IMR-90 (cell line): ENCODE data around the gene FMC1. TPM values are rescaled to one million over a fixed set of nuclear protein-coding genes. Genes with fewer than 3 reads are reported as not detected.
"Not testable (repeated sequence)": the region's sequence is repeated elsewhere in the genome, so short reads cannot be mapped to it uniquely, and the experiment has no call there.

Source experiments
- ATAC-seq: fragments of 200-7000 bp; cut with Tn5 transposase; 2 replicates; pipeline ENCODE4 v1.9.1; 2020; ENCODE audit warnings: low read depth, mild to moderate bottlenecking, moderate library complexity
- BruUV-seq: library from RNA; stranded (reverse); fragments of 400-500 nt; replicated peaks from 2 replicates; lab custom pipeline; 2021; lab: Mats Ljungman, UMichigan
- CTCF ChIA-PET: fragments of 300-600 bp; formaldehyde crosslinking; extraction: SDS; loops from one replicate; lab custom pipeline; 2021; ENCODE audit warnings: antibody characterized with exemption; lab: Yijun Ruan, JAX
- POLR2A ChIA-PET: fragments of 300-600 bp; sonication (Branson Sonifier 250); formaldehyde crosslinking; loops from one replicate; lab custom pipeline; 2022; ENCODE audit warnings: antibody characterized with exemption; ENCODE audit not compliant: unreplicated experiment; lab: Charles Lee
- DNase-seq: peaks from one replicate; pipeline ENCODE4 v3.0.0; 2013
- H2AFZ ChIP-seq: replicated peaks from 2 replicates; pipeline ENCODE3; 2013; ENCODE audit warnings: low read length, mild to moderate bottlenecking; ENCODE audit not compliant: poor library complexity
- H2AK5ac ChIP-seq: 2 replicates; pipeline ENCODE4 v1.6.1; 2013; ENCODE audit warnings: low read depth, low read length, inconsistent platforms
- H2AK9ac ChIP-seq: replicated peaks from 2 replicates; pipeline ENCODE3; 2013; ENCODE audit warnings: mild to moderate bottlenecking, low read depth, low read length, moderate library complexity; ENCODE audit not compliant: poor library complexity
- H2BK120ac ChIP-seq: 2 replicates; pipeline ENCODE4 v1.6.1; 2013; ENCODE audit warnings: low read depth, low read length, inconsistent platforms
- H2BK15ac ChIP-seq: 3 replicates; pipeline ENCODE4 v1.6.1; 2013; ENCODE audit warnings: low read depth, low read length, inconsistent platforms
- H2BK20ac ChIP-seq: 2 replicates; pipeline ENCODE4 v1.6.1; 2013; ENCODE audit warnings: low read depth, mild to moderate bottlenecking, inconsistent platforms, low read length, moderate library complexity
- H2BK5ac ChIP-seq: 2 replicates; pipeline ENCODE4 v1.6.1; 2013; ENCODE audit warnings: mild to moderate bottlenecking, low read depth, low read length, inconsistent platforms; ENCODE audit not compliant: poor library complexity, severe bottlenecking
- H3K14ac ChIP-seq: replicated peaks from 2 replicates; pipeline ENCODE4 v1.6.1; 2013; ENCODE audit warnings: low read depth, low read length, inconsistent platforms
- H3K18ac ChIP-seq: 2 replicates; pipeline ENCODE4 v1.6.1; 2013; ENCODE audit warnings: low read depth, low read length, control low read depth
- H3K23ac ChIP-seq: 2 replicates; pipeline ENCODE4 v1.6.1; 2013; ENCODE audit warnings: low read depth, low read length, inconsistent platforms
- H3K27ac ChIP-seq: 2 replicates; pipeline ENCODE4 v1.5.1; 2013; ENCODE audit warnings: mild to moderate bottlenecking, control low read depth, low read length; ENCODE audit not compliant: insufficient read depth
- H3K27me3 ChIP-seq: 2 replicates; pipeline ENCODE4 v1.6.1; 2013; ENCODE audit warnings: low read length; ENCODE audit not compliant: control insufficient read depth, insufficient read depth
- H3K36me3 ChIP-seq: 2 replicates; pipeline ENCODE4 v1.6.1; 2013; ENCODE audit warnings: low read length, mixed read lengths; ENCODE audit not compliant: control insufficient read depth, insufficient read depth
- H3K4ac ChIP-seq: 2 replicates; pipeline ENCODE4 v1.6.1; 2013; ENCODE audit warnings: low read depth, low read length, inconsistent platforms
- H3K4me1 ChIP-seq: 2 replicates; pipeline ENCODE4 v1.6.1; 2013; ENCODE audit warnings: low read length, mixed read lengths; ENCODE audit not compliant: control insufficient read depth, insufficient read depth
- H3K4me2 ChIP-seq: 2 replicates; pipeline ENCODE4 v1.6.1; 2013; ENCODE audit warnings: low read depth, mild to moderate bottlenecking, control low read depth, low read length, moderate library complexity
- H3K4me3 ChIP-seq: 2 replicates; pipeline ENCODE4 v1.5.1; 2013; ENCODE audit warnings: low read depth, mild to moderate bottlenecking, control low read depth, low read length, moderate library complexity; ENCODE audit not compliant: insufficient read depth
- H3K56ac ChIP-seq: 2 replicates; pipeline ENCODE4 v1.6.1; 2013; ENCODE audit warnings: low read length, inconsistent platforms; ENCODE audit not compliant: insufficient read depth; ENCODE audit errors: extremely low read depth
- H3K79me1 ChIP-seq, 2 experiments: 2 replicates each; pipeline ENCODE4 v1.6.1; 2013; ENCODE audit warnings: low read length in 2 of 2, inconsistent platforms in 1 of 2, low read depth in 1 of 2
- H3K9ac ChIP-seq: 2 replicates; pipeline ENCODE4 v1.6.1; 2013; ENCODE audit warnings: low read depth, low read length, control low read depth
- H3K9me1 ChIP-seq: 2 replicates; pipeline ENCODE4 v1.6.1; 2013; ENCODE audit warnings: low read length, inconsistent platforms; ENCODE audit not compliant: insufficient read depth
- H3K9me3 ChIP-seq: 2 replicates; pipeline ENCODE4 v1.6.1; 2013; ENCODE audit warnings: low read length; ENCODE audit not compliant: control insufficient read depth, insufficient read depth
- H4K20me1 ChIP-seq: 2 replicates; pipeline ENCODE4 v1.6.1; 2013; ENCODE audit warnings: low read length, inconsistent platforms; ENCODE audit not compliant: insufficient read depth
- H4K5ac ChIP-seq: 2 replicates; pipeline ENCODE4 v1.6.1; 2013; ENCODE audit warnings: mild to moderate bottlenecking, low read depth, low read length, control low read depth
- H4K8ac ChIP-seq, 2 experiments: 2 replicates each; pipeline ENCODE4 v1.6.1; 2013; ENCODE audit warnings: low read depth in 2 of 2, low read length in 2 of 2, control low read depth in 1 of 2, inconsistent platforms in 1 of 2
- H4K91ac ChIP-seq: 2 replicates; pipeline ENCODE4 v1.6.1; 2013; ENCODE audit warnings: low read depth, low read length, inconsistent platforms; ENCODE audit not compliant: insufficient read depth
- WGBS, 2 experiments: methylation state at CpG; one replicate each; pipeline versions ENCODE4 v1.1.5 to v1.1.7; 2013; ENCODE audit warnings: missing lambda C conversion rate in 2 of 2; ENCODE audit not compliant: insufficient read length in 1 of 2; ENCODE audit errors: extremely low coverage in 2 of 2; 5-methylcytosine and 5-hydroxymethylcytosine counted together
- dilution Hi-C: fragments of 300-500 bp; cut with HindIII; formaldehyde crosslinking; loops from one replicate; pipeline ENCODE4 v1.14.3; 2018; ENCODE audit warnings: low sequenced_read_pairs; ENCODE audit not compliant: unreplicated experiment
- in situ Hi-C: fragments of 300-500 bp; cut with MboI; formaldehyde crosslinking; loops from 3 replicates; pipeline ENCODE4 v1.14.3; 2019; ENCODE audit warnings: low sequenced_read_pairs, inconsistent platforms, mixed read lengths
- intact Hi-C: fragments of 100-400 bp; cut with micrococcal nuclease; formaldehyde crosslinking; loops from 2 replicates; pipeline ENCODE4 v1.10.0; 2022
- polyA plus RNA-seq, 3 experiments: library from polyadenylated mRNA; depleted of rRNA; stranded (reverse); fragments of >200 nt; gene quantifications; 2 replicates each; pipeline ENCODE4 v1.2.3, GENCODE V29; 2012; ENCODE audit warnings: low replicate concordance in 1 of 3
- total RNA-seq: library from RNA; depleted of rRNA; stranded (reverse); fragments of >200 nt; gene quantifications from 2 replicates; pipeline ENCODE4 v1.2.3, GENCODE V29; 2012

Gene FMC1
- total and polyA plus RNA-seq, 2 of the 4 experiments (the other 2 are of a cell fraction), result 6.1 to 11.9 TPM

DNA sequence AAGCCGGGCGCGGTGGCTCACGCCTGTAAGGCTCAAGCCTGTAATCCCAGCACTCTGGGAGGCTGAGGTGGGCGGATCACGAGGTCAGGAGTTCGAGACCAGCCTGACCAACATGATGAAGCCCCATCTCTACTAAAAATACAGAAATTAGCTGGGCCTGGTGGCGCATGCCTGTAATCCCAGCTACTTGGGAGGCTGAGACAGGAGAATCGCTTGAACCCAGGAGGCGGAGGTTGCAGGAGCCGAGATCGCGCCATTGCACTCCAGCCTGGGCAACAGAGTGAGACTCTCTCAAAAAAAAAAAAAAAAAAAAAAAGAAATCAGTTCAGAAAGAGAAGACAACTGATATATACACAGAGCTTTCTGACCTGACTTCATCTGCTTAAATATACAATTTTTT lies 7.7 kb upstream of the FMC1 start:
- H3K14ac ChIP-seq, H2BK20ac ChIP-seq, POLR2A ChIA-PET, H3K4ac ChIP-seq, H4K8ac ChIP-seq, H3K27me3 ChIP-seq, H2BK15ac ChIP-seq, H2AK5ac ChIP-seq, H3K9me1 ChIP-seq, H3K9me3 ChIP-seq, H3K79me1 ChIP-seq, H3K27ac ChIP-seq, H2BK5ac ChIP-seq, in situ Hi-C loops, dilution Hi-C loops, H3K36me3 ChIP-seq, BruUV-seq, H3K23ac ChIP-seq, H2AK9ac ChIP-seq, intact Hi-C loops, ATAC-seq, H4K91ac ChIP-seq, H2AFZ ChIP-seq, H3K4me3 ChIP-seq, H3K4me2 ChIP-seq, H3K56ac ChIP-seq, H2BK120ac ChIP-seq, H3K9ac ChIP-seq, DNase-seq, CTCF ChIA-PET, H4K5ac ChIP-seq, H4K20me1 ChIP-seq, H3K18ac ChIP-seq, H3K4me1 ChIP-seq: not testable (repeated sequence)
- WGBS, 2 experiments, result no CpG with 5 or more reads among the region's 13 CpGs
